Activated T-cell treated with anti-CD3 and anti-CD28 coated beads, Interleukin-2, amount 50 U/mL, for 24 hours (primary cell): ENCODE data around the gene RSPH3.
A peak's percentile ranks its signal among the peaks of the same experiment; 100 is the strongest.
"Not testable (repeated sequence)": the region's sequence is repeated elsewhere in the genome, so short reads cannot be mapped to it uniquely, and the experiment has no call there.

Source experiments
- DNase-seq: peaks from one replicate; pipeline ENCODE4 v3.0.0-alpha.2; 2020
- H3K27ac Mint-ChIP-seq: 2 replicates; pipeline ENCODE4 v1.8.0; 2020; ENCODE audit warnings: mild to moderate bottlenecking, mixed read lengths
- H3K27me3 Mint-ChIP-seq: 2 replicates; pipeline ENCODE4 v1.8.0; 2020; ENCODE audit warnings: mixed read lengths
- H3K36me3 Mint-ChIP-seq: 2 replicates; pipeline ENCODE4 v1.8.0; 2020; ENCODE audit warnings: low read depth, mixed read lengths
- H3K4me1 Mint-ChIP-seq: 2 replicates; pipeline ENCODE4 v1.8.0; 2020; ENCODE audit warnings: low read depth, mixed read lengths
- H3K4me3 Mint-ChIP-seq: 2 replicates; pipeline ENCODE4 v1.8.0; 2020; ENCODE audit warnings: mild to moderate bottlenecking, moderate library complexity, mixed read lengths
- H3K9me3 Mint-ChIP-seq: 2 replicates; pipeline ENCODE4 v1.8.0; 2020; ENCODE audit warnings: mixed read lengths

Gene RSPH3

DNA sequence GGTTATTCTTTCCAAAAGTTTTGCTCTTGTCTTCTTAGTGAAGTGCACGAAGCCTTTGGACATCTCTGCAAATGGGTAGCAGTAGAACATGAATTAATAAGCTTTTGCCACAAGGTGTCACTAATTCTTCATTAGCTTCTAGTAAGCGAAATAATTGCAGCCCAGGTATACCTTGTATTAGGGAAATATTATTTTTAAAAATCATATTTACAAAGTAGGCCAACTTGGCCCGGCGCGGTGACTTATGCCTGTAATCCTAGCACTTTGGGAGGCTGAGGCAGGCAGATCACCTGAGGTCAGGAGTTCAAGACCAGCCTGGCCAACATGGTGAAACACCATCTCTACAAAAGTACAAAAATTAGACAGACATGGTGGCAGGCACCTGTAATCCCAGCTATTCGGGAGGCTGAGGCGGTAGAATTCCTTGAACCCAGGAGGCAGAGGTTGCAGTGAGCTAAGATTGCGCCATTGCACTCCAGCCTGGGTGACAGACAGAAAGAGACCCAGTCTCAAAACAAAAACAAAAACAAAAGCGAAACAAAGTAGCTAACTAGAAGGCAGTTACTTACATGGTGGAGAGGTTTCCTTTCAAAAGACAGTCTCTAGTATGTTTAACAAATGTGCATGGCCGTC lies 8.8 kb upstream of the RSPH3 start:
- Mint-ChIP-seq H3K9me3 (no peaks in the 10 kb centered on the region), H3K27me3 (no peaks in the 10 kb centered on the region), H3K4me1 (peaks cover 43% of the 10 kb centered on the region), H3K27ac (peak overlapping the region; percentile 27), H3K4me3 (peak overlapping the region; percentile 18), H3K36me3 (no peaks in the 10 kb centered on the region)
- DNase-seq = peak; percentile 59

DNA sequence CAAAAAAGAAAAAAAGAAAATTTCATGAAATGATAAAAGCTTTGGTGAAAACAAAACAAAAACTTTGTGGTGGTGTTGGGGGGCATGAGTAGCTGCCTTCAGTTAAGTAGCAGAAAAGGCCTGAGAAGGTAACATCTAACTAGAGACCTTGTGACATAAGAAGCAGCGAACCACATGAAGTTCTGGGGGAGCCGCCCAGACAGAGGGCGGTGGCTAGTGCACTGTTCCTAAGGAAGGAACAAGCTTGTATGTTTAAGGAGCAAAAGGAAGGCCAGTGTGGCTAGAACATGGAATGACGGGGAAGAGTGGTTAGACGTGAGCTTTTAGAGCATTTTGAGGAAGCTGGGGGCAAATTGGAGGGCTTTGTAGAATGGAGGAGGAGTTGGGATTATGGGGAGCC lies 7.5 kb upstream of the RSPH3 start:
- no peak for DNase-seq
- H3K36me3 Mint-ChIP-seq = no peaks in the 10 kb centered on the region
- H3K27me3 Mint-ChIP-seq = no peaks in the 10 kb centered on the region
- H3K27ac Mint-ChIP-seq = no peak overlapping the region
- no peaks in the 10 kb centered on the region for H3K9me3 Mint-ChIP-seq
- H3K4me1 Mint-ChIP-seq = peaks cover 33% of the 10 kb centered on the region
- no peak overlapping the region for H3K4me3 Mint-ChIP-seq

DNA sequence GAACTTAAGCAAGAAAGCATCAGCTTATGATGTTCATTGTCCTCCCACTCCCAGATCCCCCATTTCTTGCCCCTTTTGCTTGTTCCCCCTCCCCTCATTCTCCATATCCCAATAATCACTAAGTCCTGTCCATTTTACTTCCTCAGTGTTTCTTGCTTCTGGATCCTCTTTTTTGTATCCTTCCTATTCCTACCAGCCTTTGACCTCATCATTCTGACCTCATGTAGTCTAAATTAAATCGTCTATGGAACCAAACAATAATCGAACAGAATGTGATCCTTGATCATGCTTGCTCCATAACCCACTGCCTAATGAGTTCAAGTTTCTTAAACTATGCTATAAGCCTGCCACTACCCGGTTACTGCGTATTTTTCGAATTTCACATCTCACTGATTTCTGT lies 5.4 kb upstream of the RSPH3 start:
- Mint-ChIP-seq H3K36me3 (peaks cover under 1% of the 10 kb centered on the region), H3K9me3 (no peaks in the 10 kb centered on the region), H3K4me1 (peaks cover 33% of the 10 kb centered on the region), H3K27me3 (no peaks in the 10 kb centered on the region), H3K4me3 (no peak overlapping the region), H3K27ac (no peak overlapping the region)
- DNase-seq = no peak

DNA sequence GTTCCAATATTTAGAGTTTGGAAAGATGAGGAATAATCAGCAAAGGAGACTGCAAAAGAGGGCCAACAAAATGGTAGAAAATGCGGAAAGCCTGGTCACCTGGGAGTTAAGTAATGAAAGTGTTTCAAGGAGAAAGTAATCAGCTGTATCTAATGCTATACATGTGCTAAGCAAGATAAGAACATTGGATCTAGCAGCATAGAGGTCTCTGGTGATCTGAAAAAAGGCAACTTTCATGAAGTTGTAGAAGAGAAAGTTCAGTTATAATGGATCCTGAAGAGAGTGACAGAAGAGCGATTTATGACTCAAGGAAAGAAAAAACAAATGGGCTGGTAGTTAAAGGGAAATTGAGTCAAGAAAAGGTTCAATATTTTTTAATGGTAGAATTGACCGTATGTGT lies 4.6 kb upstream of the RSPH3 start:
- Mint-ChIP-seq H3K27me3 (no peaks in the 10 kb centered on the region), H3K27ac (no peak overlapping the region), H3K4me3 (no peak overlapping the region), H3K4me1 (peaks cover 30% of the 10 kb centered on the region), H3K36me3 (peaks cover 4% of the 10 kb centered on the region), H3K9me3 (no peaks in the 10 kb centered on the region)
- DNase-seq = no peak

DNA sequence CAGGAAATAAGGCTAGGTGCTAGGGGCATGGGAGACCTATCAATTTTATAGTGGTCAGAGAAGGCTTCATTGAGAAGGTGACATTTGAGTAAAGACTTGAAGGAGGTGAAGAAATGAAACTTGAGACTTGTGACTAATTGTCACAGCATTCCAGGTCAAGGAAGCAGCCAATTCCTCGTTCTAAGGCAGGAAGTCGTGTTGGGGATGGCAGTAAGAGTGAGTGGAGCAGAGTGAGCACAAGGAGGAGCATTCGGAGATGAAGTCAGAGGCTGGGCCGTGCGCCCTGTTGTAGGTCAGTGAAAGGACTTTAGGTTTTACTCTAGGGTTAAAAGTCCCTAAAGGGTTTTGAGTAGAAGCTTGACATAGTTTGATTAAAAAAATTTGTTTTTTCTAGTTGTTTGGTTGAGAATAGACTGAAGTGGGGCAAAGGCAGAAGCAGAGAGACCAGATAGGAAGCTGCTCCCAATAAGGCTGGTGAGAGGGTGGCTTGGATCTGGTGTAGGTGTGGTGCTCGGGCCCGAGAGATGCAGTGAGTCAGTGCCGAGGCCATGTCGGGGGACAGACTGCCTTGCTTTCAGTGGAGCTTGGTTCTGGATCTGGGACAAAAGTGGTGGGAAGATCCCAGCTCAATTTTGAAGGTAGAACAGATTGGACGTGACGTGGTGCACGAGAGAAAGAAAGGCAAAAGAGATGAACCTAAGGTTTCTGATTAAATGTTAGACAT lies 2.6 kb upstream of the RSPH3 start:
- no peak overlapping the region for H3K4me3 Mint-ChIP-seq
- no peaks in the 10 kb centered on the region for H3K9me3 Mint-ChIP-seq
- no peak overlapping the region for H3K27ac Mint-ChIP-seq
- DNase-seq = no peak
- H3K4me1 Mint-ChIP-seq = peaks cover 25% of the 10 kb centered on the region
- no peaks in the 10 kb centered on the region for H3K27me3 Mint-ChIP-seq
- H3K36me3 Mint-ChIP-seq = peaks cover 8% of the 10 kb centered on the region

DNA sequence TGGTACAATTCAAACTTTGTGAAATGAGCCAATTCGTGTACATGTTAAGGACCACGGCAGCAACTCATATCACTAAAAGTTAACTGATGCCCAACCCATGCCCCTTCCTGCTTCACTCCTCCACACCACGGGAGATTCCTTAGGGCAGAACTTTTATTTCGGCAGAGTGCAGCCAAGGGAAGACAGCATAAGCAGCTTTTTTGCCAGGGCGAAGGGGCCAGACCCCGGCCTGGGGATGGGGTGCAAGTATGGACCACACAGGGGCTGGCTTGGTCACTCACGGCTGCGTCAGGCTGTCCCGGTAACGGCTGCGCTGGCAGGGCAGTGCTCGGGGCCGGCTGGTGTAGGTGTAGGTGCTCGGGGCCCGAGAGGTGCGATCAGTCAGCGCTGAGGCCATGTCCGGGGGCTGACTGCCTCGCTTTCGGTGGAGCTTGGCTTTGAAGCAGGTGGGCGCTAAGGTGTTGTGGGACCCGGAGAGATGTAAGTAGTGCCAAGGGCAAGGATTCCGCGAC lies 792 bp downstream of the RSPH3 start:
- Mint-ChIP-seq H3K27ac (peak overlapping the region; percentile 90), H3K27me3 (no peaks in the 10 kb centered on the region), H3K4me3 (peak overlapping the region; percentile 90), H3K9me3 (no peaks in the 10 kb centered on the region), H3K4me1 (peaks cover 51% of the 10 kb centered on the region), H3K36me3 (peaks cover 8% of the 10 kb centered on the region)
- DNase-seq = no peak

DNA sequence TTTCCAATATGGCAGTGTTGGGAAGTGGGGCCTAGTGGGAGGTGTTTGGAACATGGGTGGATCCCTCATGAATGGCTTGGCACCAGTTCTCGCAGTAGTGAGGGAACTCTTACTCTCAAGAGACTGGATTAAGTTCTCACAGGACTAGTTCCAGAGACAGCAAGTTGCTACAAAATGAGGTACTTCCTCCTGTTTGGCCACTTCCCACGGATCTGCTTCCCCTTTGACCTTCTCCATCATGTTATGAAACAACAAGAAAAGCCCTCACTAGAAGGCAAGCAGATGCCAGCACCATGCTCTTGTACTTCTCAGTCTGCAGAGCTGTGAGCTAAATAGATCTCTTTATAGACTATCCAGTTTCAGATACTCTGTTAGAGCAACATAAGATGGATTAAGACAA lies 3.1 kb downstream of the RSPH3 start:
- Mint-ChIP-seq H3K4me3 (no peak overlapping the region), H3K9me3 (no peaks in the 10 kb centered on the region), H3K4me1 (peaks cover 54% of the 10 kb centered on the region), H3K27ac (no peak overlapping the region), H3K27me3 (no peaks in the 10 kb centered on the region), H3K36me3 (peaks cover 16% of the 10 kb centered on the region)
- DNase-seq = no peak

DNA sequence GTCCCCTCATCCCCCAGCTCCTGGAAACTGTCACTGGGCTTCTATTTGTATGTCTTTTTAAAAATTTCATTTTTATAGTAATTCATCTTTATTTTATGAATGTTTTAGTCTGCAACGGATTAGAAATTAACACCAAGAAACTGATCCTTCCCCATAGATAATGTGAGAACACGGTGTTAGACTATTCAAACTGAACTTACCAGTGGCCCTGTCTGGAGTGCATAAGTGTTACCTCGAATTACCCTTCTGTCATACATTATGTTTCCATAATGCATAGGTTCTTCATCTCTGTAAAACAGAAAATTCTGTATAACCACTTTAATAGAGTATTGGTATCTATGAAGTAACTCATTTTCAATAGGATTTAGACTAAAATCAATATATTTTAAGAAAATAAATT lies 6.4 kb downstream of the RSPH3 start:
- Mint-ChIP-seq H3K4me3 (no peak overlapping the region), H3K27me3 (no peaks in the 10 kb centered on the region), H3K27ac (no peak overlapping the region), H3K36me3 (peaks cover 8% of the 10 kb centered on the region), H3K9me3 (peaks cover 5% of the 10 kb centered on the region), H3K4me1 (peaks cover 48% of the 10 kb centered on the region)
- no peak for DNase-seq

DNA sequence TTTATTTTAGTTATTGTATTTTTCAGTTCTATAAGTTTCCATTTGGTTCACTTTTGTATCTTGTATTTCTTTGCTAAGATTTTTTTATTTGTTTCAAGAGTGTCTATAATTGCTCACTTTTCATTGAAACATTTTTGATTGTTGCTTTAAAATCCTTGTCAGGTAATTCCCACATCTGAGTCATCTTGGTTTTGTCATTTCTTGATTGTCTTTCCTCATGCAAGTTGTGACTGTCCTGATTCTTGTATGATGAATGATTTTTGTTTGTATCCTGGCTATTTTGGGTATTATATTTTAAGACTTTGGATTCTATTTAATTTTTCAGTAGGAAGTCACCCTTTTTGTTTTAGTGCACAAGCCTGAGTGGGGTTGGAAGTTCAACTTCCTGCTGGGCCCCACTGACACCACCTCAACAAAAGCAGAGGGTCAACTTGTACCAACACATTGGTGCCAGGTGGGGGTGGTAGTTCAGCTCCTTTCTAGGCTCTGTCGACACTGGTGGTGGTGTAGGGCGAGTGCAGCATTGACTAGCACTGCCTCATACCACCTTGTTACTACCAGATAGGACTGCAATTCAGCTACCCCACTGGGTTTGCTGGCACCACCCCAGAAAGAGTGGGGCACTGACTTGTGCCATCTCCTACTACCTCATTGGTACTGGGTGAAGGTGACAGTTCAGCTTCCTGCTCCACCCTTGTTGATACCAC lies 8.8 kb downstream of the RSPH3 start:
- Mint-ChIP-seq H3K27ac (peak overlapping the region; percentile 39), H3K4me3 (no peak overlapping the region), H3K4me1 (peaks cover 54% of the 10 kb centered on the region), H3K36me3 (peaks cover 8% of the 10 kb centered on the region), H3K9me3 (peaks cover 11% of the 10 kb centered on the region), H3K27me3 (no peaks in the 10 kb centered on the region)
- no peak for DNase-seq

DNA sequence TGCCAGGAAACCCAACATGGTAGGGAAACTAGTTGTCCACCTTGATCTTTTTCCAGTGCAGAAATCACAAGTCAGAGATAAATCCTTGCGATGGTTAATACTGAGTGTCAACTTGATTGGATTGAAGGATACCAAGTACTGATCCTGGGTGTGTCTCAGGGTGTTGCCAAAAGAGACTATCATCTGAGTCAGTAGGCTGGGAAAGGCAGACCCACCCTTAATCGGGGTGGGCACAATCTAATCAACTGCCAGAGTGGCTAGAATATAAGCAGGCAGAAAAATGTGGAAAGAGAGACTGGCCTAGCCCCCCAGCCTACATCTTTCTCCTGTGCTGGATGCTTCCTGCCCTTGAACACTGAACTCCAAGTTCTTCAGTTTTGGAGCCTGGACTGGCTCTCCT lies 10.3 kb downstream of the RSPH3 start:
- not testable (repeated sequence) for H3K27me3 Mint-ChIP-seq, H3K36me3 Mint-ChIP-seq, H3K4me3 Mint-ChIP-seq, H3K27ac Mint-ChIP-seq, DNase-seq
- H3K4me1 Mint-ChIP-seq = peaks cover 41% of the 10 kb centered on the region
- H3K9me3 Mint-ChIP-seq = peaks cover 11% of the 10 kb centered on the region

DNA sequence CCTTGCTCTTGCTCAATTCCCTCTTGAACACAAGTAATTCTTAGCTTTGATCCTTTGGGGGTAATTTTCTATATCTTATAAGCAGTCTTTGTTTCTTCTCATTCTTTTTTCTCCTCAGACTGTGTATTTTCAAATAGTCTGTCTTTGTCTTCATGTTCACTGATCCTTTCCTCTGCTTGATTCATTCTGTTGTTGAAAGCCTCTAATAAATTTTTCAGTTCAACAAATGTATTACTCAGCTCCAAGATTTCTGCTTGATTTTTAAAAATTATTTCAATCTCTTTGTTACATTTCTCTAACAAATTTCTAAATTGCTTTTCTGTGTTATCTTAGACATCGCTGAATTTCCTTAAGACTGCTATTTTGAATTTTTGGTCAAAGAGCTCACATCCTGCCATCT lies 11.5 kb downstream of the RSPH3 start:
- Mint-ChIP-seq H3K27me3 (no peaks in the 10 kb centered on the region), H3K9me3 (peaks cover 11% of the 10 kb centered on the region), H3K36me3 (peaks cover 8% of the 10 kb centered on the region), H3K4me3 (no peak overlapping the region), H3K4me1 (peaks cover 37% of the 10 kb centered on the region), H3K27ac (no peak overlapping the region)
- DNase-seq = no peak

DNA sequence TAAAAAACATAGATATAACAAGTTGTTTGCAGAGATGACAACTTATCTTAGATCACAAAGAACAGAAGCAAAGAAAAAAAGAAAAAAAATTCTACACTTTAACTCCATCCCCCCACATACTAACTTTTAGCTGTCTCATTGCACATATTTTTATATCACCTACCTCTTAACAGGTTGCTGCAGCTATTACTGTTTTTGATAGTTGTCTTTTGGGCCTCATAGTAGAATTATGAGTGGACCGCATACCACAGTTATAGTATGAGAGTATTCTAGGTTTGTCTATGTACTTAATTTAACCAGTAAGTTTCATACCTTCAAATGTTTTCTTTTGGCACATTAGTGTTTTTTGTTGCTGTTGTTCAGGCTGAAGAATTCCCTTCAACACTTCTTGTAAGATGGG lies 12.3 kb downstream of the RSPH3 start:
- no peaks in the 10 kb centered on the region for H3K27me3 Mint-ChIP-seq
- H3K36me3 Mint-ChIP-seq = peaks cover 3% of the 10 kb centered on the region
- no peak for DNase-seq
- peaks cover 11% of the 10 kb centered on the region for H3K9me3 Mint-ChIP-seq
- no peak overlapping the region for H3K4me3 Mint-ChIP-seq
- H3K27ac Mint-ChIP-seq = no peak overlapping the region
- peaks cover 35% of the 10 kb centered on the region for H3K4me1 Mint-ChIP-seq

DNA sequence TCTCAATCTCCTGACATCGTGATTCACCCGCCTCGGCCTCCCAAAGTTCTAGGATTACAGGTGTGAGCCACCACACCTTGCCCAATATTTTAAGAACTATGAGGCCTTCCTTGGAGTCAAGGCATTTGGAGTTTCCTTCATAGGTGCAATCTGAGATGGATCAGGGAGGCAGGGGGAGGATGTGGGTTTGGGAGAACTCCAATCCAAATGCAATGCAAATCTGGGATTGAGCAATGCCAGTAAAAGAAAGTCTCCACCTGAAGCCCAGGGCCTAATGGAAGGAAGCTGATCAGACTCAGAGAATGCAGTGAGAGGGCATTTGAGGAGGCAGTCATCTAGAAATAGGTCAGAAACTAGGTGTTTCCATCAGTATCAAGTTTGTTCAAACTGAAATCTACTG lies 21.2 kb downstream of the RSPH3 start:
- no peaks in the 10 kb centered on the region for H3K9me3 Mint-ChIP-seq
- H3K4me3 Mint-ChIP-seq = no peak overlapping the region
- H3K27me3 Mint-ChIP-seq = no peaks in the 10 kb centered on the region
- no peak for DNase-seq
- H3K4me1 Mint-ChIP-seq = no peaks in the 10 kb centered on the region
- H3K27ac Mint-ChIP-seq = no peak overlapping the region
- H3K36me3 Mint-ChIP-seq = peaks cover 5% of the 10 kb centered on the region

DNA sequence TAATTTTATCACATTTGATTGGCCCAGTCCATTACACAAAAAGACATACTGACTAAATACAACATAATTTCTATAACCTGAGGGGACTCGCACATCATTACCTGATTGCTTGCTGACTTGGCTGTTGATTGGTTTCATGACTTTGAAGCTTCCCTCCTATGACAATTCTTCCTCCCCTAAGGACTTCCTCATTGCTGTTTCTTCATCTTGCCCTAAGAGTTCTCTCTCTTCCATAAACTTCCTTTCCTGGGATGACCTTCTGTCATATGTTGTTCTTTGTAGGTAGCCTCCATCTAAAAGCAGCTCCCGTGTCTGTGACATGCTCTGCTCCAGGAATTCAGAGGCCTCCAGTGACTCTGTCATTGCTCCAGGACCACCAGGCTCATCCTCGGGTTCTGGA lies 22.6 kb downstream of the RSPH3 start:
- H3K36me3 Mint-ChIP-seq = peaks cover 5% of the 10 kb centered on the region
- no peak overlapping the region for H3K27ac Mint-ChIP-seq
- no peaks in the 10 kb centered on the region for H3K4me1 Mint-ChIP-seq
- no peaks in the 10 kb centered on the region for H3K9me3 Mint-ChIP-seq
- H3K4me3 Mint-ChIP-seq = no peak overlapping the region
- no peak for DNase-seq
- no peaks in the 10 kb centered on the region for H3K27me3 Mint-ChIP-seq
